ENCODE data around the gene FAM169A.
"Not testable (repeated sequence)": the region's sequence is repeated elsewhere in the genome, so short reads cannot be mapped to it uniquely, and the experiment has no call there.

DNA sequence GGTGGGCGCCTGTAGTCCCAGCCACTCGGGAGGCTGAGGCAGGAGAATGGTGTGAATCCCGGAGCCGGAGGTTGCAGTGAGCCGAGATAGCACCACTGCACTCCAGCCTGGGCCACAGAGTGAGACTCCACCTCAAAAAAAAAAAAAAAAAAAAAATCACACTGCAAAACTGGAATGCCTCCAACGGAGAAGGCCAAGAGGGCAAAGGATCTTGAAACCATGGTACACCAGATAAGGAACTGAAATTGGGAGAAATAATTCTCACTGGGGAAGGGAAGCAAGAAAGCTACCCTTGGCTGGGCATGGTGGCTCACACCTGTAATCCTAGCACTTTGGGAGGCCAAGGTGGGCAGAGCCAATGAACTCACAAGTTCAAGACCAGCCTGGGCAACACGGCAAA, 9.2 kb downstream of the FAM169A start:
- not testable (repeated sequence) for TF ChIP-seq CEBPB (IDR thresholded peaks at IDR 0.05; ENCODE audit: low read depth); POLR2A (IDR thresholded peaks at IDR 0.05; ENCODE audit: borderline replicate concordance, extremely low read depth, insufficient read depth, insufficient read length); EZH2 (IDR thresholded peaks at IDR 0.05)
- TF ChIP-seq, protein P1, sequence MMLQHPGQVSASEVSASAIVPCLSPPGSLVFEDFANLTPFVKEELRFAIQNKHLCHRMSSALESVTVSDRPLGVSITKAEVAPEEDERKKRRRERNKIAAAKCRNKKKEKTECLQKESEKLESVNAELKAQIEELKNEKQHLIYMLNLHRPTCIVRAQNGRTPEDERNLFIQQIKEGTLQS (IDR thresholded peaks at IDR 0.05) = not testable (repeated sequence)
- TF ChIP-seq, protein P2, sequence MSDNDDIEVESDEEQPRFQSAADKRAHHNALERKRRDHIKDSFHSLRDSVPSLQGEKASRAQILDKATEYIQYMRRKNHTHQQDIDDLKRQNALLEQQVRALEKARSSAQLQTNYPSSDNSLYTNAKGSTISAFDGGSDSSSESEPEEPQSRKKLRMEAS (IDR thresholded peaks at IDR 0.05) = not testable (repeated sequence)
